Keratinocyte (primary cell): ENCODE results near the gene UNC119B. TPM values are rescaled to one million over a fixed set of nuclear protein-coding genes. Genes with fewer than 3 reads are reported as not detected.

Source experiments
- DNase-seq: peaks from one replicate; pipeline ENCODE4 v3.0.0-alpha.2; 2011; ENCODE audit warnings: low read depth, missing footprints, low spot score
- FAIRE-seq: peaks from 2 replicates; lab custom pipeline; 2011; peaks lifted over from hg19 to GRCh38; lab: Jason Lieb, UNC
- H2AFZ ChIP-seq: 2 replicates; pipeline ENCODE4 v1.6.0; 2012; ENCODE audit warnings: low read length, control low read depth, inconsistent platforms; ENCODE audit not compliant: control insufficient read depth
- H3K27ac ChIP-seq: 2 replicates; pipeline ENCODE4 v1.5.1; 2011; ENCODE audit warnings: low read length; ENCODE audit not compliant: control insufficient read depth, insufficient read depth
- H3K27me3 ChIP-seq: 3 replicates; pipeline ENCODE4 v1.6.0; 2011; ENCODE audit warnings: low read length; ENCODE audit not compliant: control insufficient read depth, insufficient read depth; ENCODE audit errors: extremely low read depth
- H3K36me3 ChIP-seq, 2 experiments: 2 replicates in 1 of 2; 3 replicates in 1 of 2; pipeline ENCODE4 v1.5.1; 2011; ENCODE audit warnings: low read length in 2 of 2, mild to moderate bottlenecking in 1 of 2; ENCODE audit not compliant: control insufficient read depth in 2 of 2, insufficient read depth in 2 of 2; ENCODE audit errors: extremely low read depth in 1 of 2
- H3K4me1 ChIP-seq: 3 replicates; pipeline ENCODE4 v1.5.1; 2011; ENCODE audit warnings: low read length; ENCODE audit not compliant: control insufficient read depth, insufficient read depth; ENCODE audit errors: extremely low read depth
- H3K4me2 ChIP-seq: 3 replicates; pipeline ENCODE4 v1.6.0; 2011; ENCODE audit warnings: low read depth, low read length; ENCODE audit not compliant: control insufficient read depth, insufficient read depth; ENCODE audit errors: extremely low read depth
- H3K4me3 ChIP-seq, 3 experiments: fragments of 200-600 bp in 1 of 3; sonication (generic) in 1 of 3; 2 replicates in 2 of 3; 3 replicates in 1 of 3; pipeline ENCODE4 v1.5.1; 2011 to 2016; ENCODE audit warnings: low read length in 3 of 3, mild to moderate bottlenecking in 3 of 3, control low read depth in 2 of 3, inconsistent platforms in 1 of 3, low read depth in 1 of 3, mixed read lengths in 1 of 3, mixed run types in 1 of 3, moderate library complexity in 1 of 3; ENCODE audit not compliant: control insufficient read depth in 2 of 3, insufficient read depth in 2 of 3; ENCODE audit errors: extremely low read depth in 1 of 3
- H3K79me2 ChIP-seq: 2 replicates; pipeline ENCODE4 v1.6.0; 2012; ENCODE audit warnings: low read length; ENCODE audit not compliant: control insufficient read depth, insufficient read depth
- H3K9ac ChIP-seq: 3 replicates; pipeline ENCODE4 v1.6.0; 2011; ENCODE audit warnings: low read length; ENCODE audit not compliant: control insufficient read depth, insufficient read depth; ENCODE audit errors: extremely low read depth
- H3K9me1 ChIP-seq: 3 replicates; pipeline ENCODE4 v1.6.0; 2011; ENCODE audit warnings: low read length; ENCODE audit not compliant: control insufficient read depth, insufficient read depth; ENCODE audit errors: extremely low read depth
- H3K9me3 ChIP-seq: 2 replicates; pipeline ENCODE4 v1.5.1; 2012; ENCODE audit warnings: low read depth, low read length; ENCODE audit not compliant: control insufficient read depth
- H4K20me1 ChIP-seq: 3 replicates; pipeline ENCODE4 v1.6.0; 2011; ENCODE audit warnings: low read length; ENCODE audit not compliant: control insufficient read depth, insufficient read depth; ENCODE audit errors: extremely low read depth
- CTCF ChIP-seq, 3 experiments: IDR thresholded peaks in 1 of 3; conservative IDR thresholded peaks in 1 of 3; optimal IDR thresholded peaks in 1 of 3; 2 replicates in 2 of 3; 3 replicates in 1 of 3; pipeline versions ENCODE3 to v1.5.1; 2011; ENCODE audit warnings: low read length in 3 of 3, mild to moderate bottlenecking in 3 of 3, moderate library complexity in 2 of 3, control low read depth in 1 of 3, inconsistent platforms in 1 of 3; ENCODE audit not compliant: insufficient read depth in 2 of 3; ENCODE audit errors: extremely low read depth in 1 of 3
- EZH2 ChIP-seq: IDR thresholded peaks from one replicate; pipeline ENCODE4 v1.6.1; 2012; ENCODE audit warnings: inconsistent platforms, mild to moderate bottlenecking, low read length, moderate library complexity
- dilution Hi-C: fragments of 300-500 bp; cut with MboI; formaldehyde crosslinking; loops from one replicate; pipeline ENCODE4 v1.7.0; 2020; ENCODE audit warnings: low sequenced_read_pairs; ENCODE audit not compliant: extremely low pct_ligation_motif_present
- polyA plus RNA-seq, 5 experiments: library from polyadenylated mRNA; depleted of rRNA in 3 of 5; stranded (reverse) in 3 of 5; stranded (forward) in 1 of 5; unstranded in 1 of 5; fragments of >200 nt; gene quantifications; 1 replicate in 1 of 5; 2 replicates in 3 of 5; 3 replicates in 1 of 5; pipeline versions ENCODE4 v1.2.1 to v1.2.3, GENCODE V29; 2011 to 2012; ENCODE audit warnings: missing spikeins in 2 of 5, low read depth in 1 of 5, low replicate concordance in 1 of 5

UNC119B gene
- polyA plus RNA-seq, 1 donor (not counting 4 experiments of a cell fraction or from before 2014, with no cell fraction given), result 22.0 TPM

DNA sequence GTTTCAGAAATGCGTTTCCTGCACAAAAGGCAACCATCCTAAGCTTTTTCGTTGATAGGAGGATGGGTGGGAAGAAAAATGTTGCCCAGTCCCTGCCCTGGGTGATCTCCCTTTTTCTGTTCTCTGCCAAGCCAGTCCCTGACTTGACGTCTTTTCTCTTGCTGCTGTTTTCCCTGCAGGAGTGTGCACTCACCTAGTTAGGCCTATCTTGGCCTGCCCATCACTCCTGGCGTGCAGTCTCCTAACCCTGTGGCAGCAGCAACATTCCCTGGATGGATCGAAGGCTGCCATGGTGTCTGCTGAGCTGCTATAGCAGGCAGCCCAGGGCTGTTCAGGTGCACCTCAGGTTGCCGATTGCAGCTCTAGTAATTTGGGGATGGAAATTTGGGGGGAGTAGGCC, 1.2 kb downstream of the UNC119B start:
- TF ChIP-seq EZH2 (no peak), CTCF (optimal IDR thresholded peaks at IDR 0.05 in 1 of 3, IDR thresholded peaks at IDR 0.05 in 1 of 3, conservative IDR thresholded peaks at IDR 0.05 in 1 of 3; ENCODE audit: extremely low read depth in 1 of 3, insufficient read depth in 2 of 3, low read length in 3 of 3) (no peak)
- dilution Hi-C loops, result no loop called here
- H2AFZ ChIP-seq, result peak overlapping the region; percentile 70

GRCh38 chr12:120712610-120713009, 2.4 kb downstream of the UNC119B start:
- Histone ChIP-seq H3K9ac (no peak overlapping the region), H3K27me3 (no peaks in the 10 kb centered on the region)
- dilution Hi-C loops, result no loop called here

More for the DNA sequence above, 1.2 kb downstream of the UNC119B start:
- peak overlapping the region; percentile 90 for H3K9ac ChIP-seq
- H3K79me2 ChIP-seq, result peaks cover 15% of the 10 kb centered on the region
- peaks cover 13% of the 10 kb centered on the region for H3K4me1 ChIP-seq
- H4K20me1 ChIP-seq, result no peaks in the 10 kb centered on the region
- H3K27ac ChIP-seq, result peak overlapping the region; percentile 70
- no peaks in the 10 kb centered on the region for H3K9me1 ChIP-seq
- DNase-seq (no peak), FAIRE-seq (no peak)
- peak overlapping the region; percentile 78 to 86 (median 85) for H3K4me3 ChIP-seq
- no peaks in the 10 kb centered on the region for H3K27me3 ChIP-seq
- H3K9me3 ChIP-seq, result no peaks in the 10 kb centered on the region
- H3K36me3 ChIP-seq, result peaks cover 10 to 19% of the 10 kb centered on the region in 2 experiments
- H3K4me2 ChIP-seq, result peak overlapping the region; percentile 92

More at GRCh38 chr12:120712610-120713009, 2.4 kb downstream of the UNC119B start:
- no peak for DNase-seq
- no peaks in the 10 kb centered on the region for H3K9me3 ChIP-seq
- H3K36me3 ChIP-seq, result peaks cover 15 to 28% of the 10 kb centered on the region in 2 experiments
- H3K79me2 ChIP-seq, result peaks cover 15% of the 10 kb centered on the region
- peaks cover 13% of the 10 kb centered on the region for H3K4me1 ChIP-seq
- no peak overlapping the region for H2AFZ ChIP-seq
- no peaks in the 10 kb centered on the region for H3K9me1 ChIP-seq
- no peak overlapping the region for H3K4me3 ChIP-seq
- H4K20me1 ChIP-seq, result no peaks in the 10 kb centered on the region
- no peak overlapping the region for H3K27ac ChIP-seq
- TF ChIP-seq EZH2 (no peak), CTCF (optimal IDR thresholded peaks at IDR 0.05 in 1 of 3, IDR thresholded peaks at IDR 0.05 in 1 of 3, conservative IDR thresholded peaks at IDR 0.05 in 1 of 3; ENCODE audit: extremely low read depth in 1 of 3, insufficient read depth in 2 of 3, low read length in 3 of 3) (no peak)
- no peak for FAIRE-seq
- H3K4me2 ChIP-seq, result no peak overlapping the region
